Spinal cord (tissue), 10 donors: ENCODE data around the gene PDE8B. TPM values are rescaled to one million over a fixed set of nuclear protein-coding genes. Genes with fewer than 3 reads are reported as not detected.
"Not testable (repeated sequence)": the region's sequence is repeated elsewhere in the genome, so short reads cannot be mapped to it uniquely, and the experiment has no call there.

Source experiments
- DNase-seq, 6 donors: peaks; one replicate each; pipeline versions ENCODE4 v3.0.0 to v3.0.0-alpha.2; 2013 to 2015; ENCODE audit warnings: low spot score in 6 of 6, low read depth in 4 of 6
- H3K27ac ChIP-seq: one replicate; pipeline ENCODE4 v1.5.1; 2013; ENCODE audit warnings: low read depth, low read length, control low read depth
- H3K27me3 ChIP-seq: one replicate; pipeline ENCODE4 v1.6.1; 2013; ENCODE audit warnings: low read length; ENCODE audit not compliant: control insufficient read depth, insufficient read depth
- H3K36me3 ChIP-seq: one replicate; pipeline ENCODE4 v1.6.1; 2013; ENCODE audit warnings: low read length; ENCODE audit not compliant: control insufficient read depth, insufficient read depth
- H3K4me1 ChIP-seq: one replicate; pipeline ENCODE4 v1.6.1; 2013; ENCODE audit warnings: low read length; ENCODE audit not compliant: control insufficient read depth, insufficient read depth
- H3K4me3 ChIP-seq: one replicate; pipeline ENCODE4 v1.5.1; 2013; ENCODE audit warnings: low read depth, low read length, control low read depth
- H3K9me3 ChIP-seq: one replicate; pipeline ENCODE4 v1.6.1; 2013; ENCODE audit warnings: low read length; ENCODE audit not compliant: control insufficient read depth, insufficient read depth
- WGBS: methylation state at CpG from one replicate; pipeline ENCODE4 v1.1.5; 2013; ENCODE audit warnings: missing lambda C conversion rate; ENCODE audit not compliant: insufficient coverage; 5-methylcytosine and 5-hydroxymethylcytosine counted together
- polyA plus RNA-seq, 2 donors: library from polyadenylated mRNA; unstranded; fragments of 120-200 nt; gene quantifications; one replicate each; pipeline ENCODE4 v1.2.1, GENCODE V29; 2013; ENCODE audit not compliant: insufficient read length in 2 of 2
- total RNA-seq, 2 donors: library from RNA; depleted of rRNA in 1 of 2; stranded (reverse); fragments of 120-200 nt in 1 of 2; fragments of >200 nt in 1 of 2; gene quantifications; one replicate each; pipeline versions ENCODE4 v1.2.3 to v1.2.4, GENCODE V29; 2013 to 2014
- donor health status: healthy.

PDE8B gene
- total and polyA plus RNA-seq, 4 donors, result 12.7 to 25.8 (median 20.6) TPM

DNA sequence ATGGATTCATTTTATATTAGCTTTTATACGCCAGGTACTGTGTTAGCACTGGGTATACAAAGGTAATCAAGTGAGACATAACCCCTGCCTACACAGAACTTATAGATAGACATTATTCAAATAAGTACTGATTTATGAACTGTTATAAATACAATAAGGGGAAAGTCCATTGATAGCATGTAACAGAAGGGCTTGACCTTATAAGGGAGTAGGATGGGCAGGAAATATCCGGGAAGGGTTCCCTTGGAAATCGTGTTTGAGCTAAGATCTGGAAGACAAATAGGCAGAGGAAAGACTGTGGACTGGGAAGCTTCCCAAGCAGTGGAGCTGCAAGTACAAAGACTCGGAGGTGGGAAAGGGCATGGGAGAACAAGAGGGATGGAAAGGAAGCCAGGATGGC lies 170.2 kb downstream of the PDE8B start:
- 57% methylated on average over 3 of the region's 4 CpGs for WGBS
- no peak for DNase-seq
- H3K27ac ChIP-seq, result no peak overlapping the region

DNA sequence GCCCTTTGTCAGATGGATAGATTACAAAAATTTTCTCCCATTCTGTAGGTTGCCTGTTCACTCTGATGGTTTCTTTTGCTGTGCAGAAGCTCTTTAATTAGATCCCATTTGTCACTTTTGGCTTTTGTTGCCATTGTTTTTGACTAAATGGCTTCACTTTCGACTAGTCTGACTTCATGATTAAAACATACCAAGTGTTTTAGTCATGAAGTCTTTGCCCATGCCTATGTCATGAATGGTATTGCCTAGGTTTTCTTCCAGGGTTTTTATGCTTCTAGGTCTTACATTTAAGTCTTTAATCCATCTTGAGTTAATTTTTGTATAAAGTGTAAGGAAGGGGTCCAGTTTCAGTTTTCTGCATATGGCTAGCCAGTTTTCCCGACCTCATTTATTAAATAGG lies 172.9 kb downstream of the PDE8B start:
- not testable (repeated sequence) for H3K27me3 ChIP-seq, H3K36me3 ChIP-seq, H3K9me3 ChIP-seq, H3K4me1 ChIP-seq, H3K27ac ChIP-seq, H3K4me3 ChIP-seq, DNase-seq
- WGBS, result no CpG with 5 or more reads among the region's 2 CpGs

More for the DNA sequence above, 170.2 kb downstream of the PDE8B start:
- Histone ChIP-seq H3K27me3 (no peaks in the 10 kb centered on the region), H3K4me3 (no peak overlapping the region), H3K36me3 (no peaks in the 10 kb centered on the region), H3K9me3 (no peaks in the 10 kb centered on the region), H3K4me1 (no peaks in the 10 kb centered on the region)

GRCh38 chr5:77386340-77386739 lies 175.9 kb downstream of the PDE8B start:
- DNase-seq, H3K36me3 ChIP-seq, H3K27ac ChIP-seq, H3K27me3 ChIP-seq, H3K4me3 ChIP-seq, H3K4me1 ChIP-seq, H3K9me3 ChIP-seq: not testable (repeated sequence)
- WGBS, result no CpG with 5 or more reads among the region's 1 CpG

DNA sequence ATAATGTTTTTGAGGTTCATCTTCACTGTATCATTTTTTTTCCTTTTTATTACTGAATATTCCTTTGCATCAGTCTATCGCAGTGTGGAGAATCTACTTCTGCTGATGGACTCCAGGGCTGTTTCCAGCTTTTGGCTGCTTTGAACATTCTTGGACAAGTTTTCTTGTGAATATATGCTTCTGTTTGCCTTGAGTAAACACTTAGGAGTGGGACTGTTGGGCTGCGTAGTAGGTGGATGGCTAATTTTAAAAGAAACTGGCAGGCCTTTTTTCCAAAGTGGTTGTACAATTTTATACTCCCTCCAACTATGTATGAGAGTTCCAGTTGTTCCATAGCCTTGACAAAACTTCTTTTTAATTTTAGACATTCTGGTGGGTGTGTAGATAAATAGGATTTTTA lies 179.3 kb downstream of the PDE8B start:
- Histone ChIP-seq H3K27ac (no peak overlapping the region), H3K36me3 (no peaks in the 10 kb centered on the region), H3K27me3 (no peaks in the 10 kb centered on the region), H3K4me1 (no peaks in the 10 kb centered on the region), H3K4me3 (no peak overlapping the region), H3K9me3 (no peaks in the 10 kb centered on the region)
- no CpG with 5 or more reads among the region's 2 CpGs for WGBS
- DNase-seq, result peak in 1 of 6 donors; percentile 22

GRCh38 chr5:77390221-77390620 lies 179.7 kb downstream of the PDE8B start:
- no peaks in the 10 kb centered on the region for H3K27me3 ChIP-seq
- no peaks in the 10 kb centered on the region for H3K36me3 ChIP-seq
- H3K27ac ChIP-seq, result no peak overlapping the region
- no peak overlapping the region for H3K4me3 ChIP-seq
- no peaks in the 10 kb centered on the region for H3K9me3 ChIP-seq
- DNase-seq, result no peak
- H3K4me1 ChIP-seq, result no peaks in the 10 kb centered on the region
- 43% methylated on average over 1 of the region's 3 CpGs for WGBS

- H3K27me3 ChIP-seq, result no peaks in the 10 kb centered on the region
- no peaks in the 10 kb centered on the region for H3K9me3 ChIP-seq
- DNase-seq, result no peak
- no peaks in the 10 kb centered on the region for H3K36me3 ChIP-seq
- WGBS, result no CpG with 5 or more reads among the region's 2 CpGs
- no peak overlapping the region for H3K27ac ChIP-seq
- no peak overlapping the region for H3K4me3 ChIP-seq
- H3K4me1 ChIP-seq, result no peaks in the 10 kb centered on the region
Observed at GRCh38 chr5:77390795-77391194, 180.3 kb downstream of the PDE8B start.

DNA sequence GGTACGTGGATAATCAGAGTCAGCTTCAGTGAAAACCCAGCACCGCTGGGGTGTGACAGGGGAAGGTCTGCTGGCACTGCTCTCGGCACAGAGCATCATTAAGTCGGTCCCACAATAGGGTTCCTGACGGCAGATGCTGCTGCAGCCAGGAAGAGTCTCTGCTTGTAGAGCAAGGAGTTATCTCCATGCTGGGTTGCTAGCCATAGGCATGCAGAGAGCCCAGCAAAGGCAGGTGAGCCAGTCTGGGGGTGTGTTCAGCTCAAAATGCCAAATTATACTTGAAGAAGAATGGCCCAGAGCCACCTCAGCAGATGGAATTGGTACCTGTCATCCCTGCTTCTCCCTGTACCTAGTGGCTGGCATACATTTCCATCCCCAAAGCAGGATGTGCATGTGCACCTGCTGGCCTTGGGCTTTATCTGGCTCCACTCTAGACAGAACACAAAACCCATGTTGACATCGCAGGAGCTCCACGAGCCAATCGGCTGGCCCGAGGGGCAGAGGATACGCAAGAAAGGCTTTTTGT lies 180.8 kb downstream of the PDE8B start:
- Histone ChIP-seq H3K27ac (no peak overlapping the region), H3K36me3 (no peaks in the 10 kb centered on the region)
- no peak for DNase-seq

DNA sequence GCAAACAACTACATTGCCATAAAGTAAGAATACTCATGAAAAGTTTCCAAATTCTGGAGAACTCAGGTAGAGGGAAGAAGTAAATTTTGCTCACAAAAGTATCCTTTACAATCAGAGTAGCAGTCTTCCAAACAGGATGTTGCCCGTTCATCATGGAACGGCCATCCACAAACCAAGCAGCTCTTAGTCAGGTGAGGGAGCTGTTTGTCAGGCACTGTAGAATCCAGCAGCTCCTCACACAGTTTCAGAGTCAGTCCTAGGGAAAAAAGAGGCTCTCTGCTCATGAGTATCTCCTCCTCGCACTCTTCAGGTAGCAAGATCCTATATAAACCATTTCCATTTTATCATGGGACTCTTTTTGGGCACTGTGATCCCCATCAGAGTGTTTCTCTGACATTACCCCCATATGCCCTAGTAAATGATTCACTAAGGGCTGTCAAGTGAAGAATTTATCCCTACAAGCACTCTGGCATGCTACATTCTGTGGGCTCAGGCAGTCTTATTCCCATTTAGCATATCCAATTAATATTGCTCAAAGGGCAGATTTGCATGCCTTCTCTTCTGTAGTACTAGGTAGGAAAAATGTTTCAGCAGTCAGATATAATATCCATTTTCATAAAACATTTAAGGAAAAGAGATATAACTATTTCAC lies 183.7 kb downstream of the PDE8B start:
- DNase-seq, result no peak
- H3K27me3 ChIP-seq, result no peaks in the 10 kb centered on the region
- no peak overlapping the region for H3K27ac ChIP-seq
- 84% methylated on average over 2 of the region's 3 CpGs for WGBS
- H3K4me1 ChIP-seq, result no peaks in the 10 kb centered on the region
- H3K9me3 ChIP-seq, result no peaks in the 10 kb centered on the region
- no peaks in the 10 kb centered on the region for H3K36me3 ChIP-seq
- H3K4me3 ChIP-seq, result no peak overlapping the region

More for the DNA sequence above, 180.8 kb downstream of the PDE8B start:
- H3K4me1 ChIP-seq, result no peaks in the 10 kb centered on the region
- H3K27me3 ChIP-seq, result no peaks in the 10 kb centered on the region
- H3K9me3 ChIP-seq, result no peaks in the 10 kb centered on the region
- 77% methylated on average over 5 of the region's 10 CpGs for WGBS
- H3K4me3 ChIP-seq, result no peak overlapping the region

DNA sequence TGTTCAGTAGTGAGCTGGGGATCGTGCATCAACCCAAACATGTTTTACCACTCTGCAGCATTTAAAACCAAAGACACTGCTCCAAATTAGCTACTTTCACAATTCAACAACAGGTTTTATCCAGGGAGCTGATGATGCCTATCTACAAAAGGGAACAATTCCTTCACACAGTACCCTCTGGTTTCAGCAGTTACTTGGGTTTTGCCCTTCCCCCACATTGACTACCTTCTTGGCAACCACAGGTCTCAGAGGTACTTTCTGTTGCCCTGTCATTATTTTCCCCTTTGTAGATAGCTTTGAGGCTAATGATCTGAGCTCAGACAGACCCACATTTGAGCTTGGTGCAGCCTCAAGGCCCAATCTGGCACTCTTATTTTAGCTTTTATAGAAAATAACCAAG lies 185.5 kb downstream of the PDE8B start:
- no peaks in the 10 kb centered on the region for H3K9me3 ChIP-seq
- DNase-seq, result no peak
- H3K36me3 ChIP-seq, result no peaks in the 10 kb centered on the region
- 86% methylated on average over 1 of the region's 1 CpG for WGBS
- H3K4me1 ChIP-seq, result no peaks in the 10 kb centered on the region
- no peak overlapping the region for H3K4me3 ChIP-seq
- no peak overlapping the region for H3K27ac ChIP-seq
- no peaks in the 10 kb centered on the region for H3K27me3 ChIP-seq

DNA sequence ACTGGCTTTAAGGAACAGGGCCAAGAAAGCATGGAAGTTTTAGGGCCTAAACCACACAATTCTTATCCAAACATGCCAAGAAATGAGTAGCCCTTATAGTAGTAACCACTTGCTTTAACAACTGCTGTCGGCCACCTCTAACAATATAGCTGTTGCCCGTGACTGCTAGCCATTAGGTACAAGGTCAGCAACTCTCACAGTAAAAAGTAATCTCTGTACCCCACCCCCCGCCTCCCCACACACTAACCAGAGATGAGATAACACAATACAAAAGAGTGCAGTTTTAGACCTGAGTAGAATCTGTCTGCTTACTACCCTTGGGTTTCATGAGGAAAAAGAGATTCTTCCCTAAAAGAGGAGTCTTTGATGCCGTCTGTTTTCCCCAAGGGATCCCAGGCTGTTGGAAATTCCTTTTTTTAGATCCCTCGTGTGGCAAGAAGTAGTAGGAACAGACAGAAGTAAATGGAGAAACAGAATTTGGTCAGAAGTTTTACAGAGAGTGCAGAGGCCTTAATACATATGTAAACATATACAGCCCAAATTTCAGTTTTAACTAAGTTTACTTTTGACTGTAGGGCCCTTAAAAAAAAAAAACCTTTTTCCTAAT lies 187.3 kb downstream of the PDE8B start:
- no peak for DNase-seq
- H3K27ac ChIP-seq, result no peak overlapping the region
- whole genome bisulfite sequencing, result 58% methylated on average over 2 of the region's 5 CpGs

More for the DNA sequence above, 187.3 kb downstream of the PDE8B start:
- Histone ChIP-seq H3K36me3 (no peaks in the 10 kb centered on the region), H3K9me3 (no peaks in the 10 kb centered on the region), H3K4me3 (no peak overlapping the region), H3K27me3 (no peaks in the 10 kb centered on the region), H3K4me1 (no peaks in the 10 kb centered on the region)
